Astrocyte of the cerebellum (primary cell): ENCODE results near the gene KCNG2.

Experiments used
- DNase-seq: peaks from one replicate; pipeline ENCODE4 v3.0.0-alpha.2; 2011; ENCODE audit warnings: low read depth
- H3K4me3 ChIP-seq: 2 replicates; pipeline ENCODE4 v1.5.1; 2011; ENCODE audit warnings: mild to moderate bottlenecking, low read depth, low read length, moderate library complexity
- CTCF ChIP-seq: IDR thresholded peaks from 2 replicates; pipeline ENCODE4 v1.5.1; 2012; ENCODE audit warnings: low read length, low read depth, moderate library complexity, mild to moderate bottlenecking; ENCODE audit errors: missing control alignments
- in situ Hi-C: cut with HindIII; loops from 2 replicates; pipeline ENCODE4 v1.10.0; 2017; ENCODE audit warnings: low sequenced_read_pairs

The KCNG2 gene

GRCh38 chr18:79760348-79760747 lies 37.4 kb upstream of the KCNG2 start:
- H3K4me3 ChIP-seq: no peak overlapping the region
- TF ChIP-seq CTCF: no peak
- in situ Hi-C loops: no loop called here
- no peak for DNase-seq

- DNase-seq: no peak
- no peak overlapping the region for H3K4me3 ChIP-seq
- in situ Hi-C loops: no loop called here
- TF ChIP-seq CTCF: no peak
These were observed 36.9 kb upstream of the KCNG2 start for GRCh38 chr18:79760881-79761280.

- TF ChIP-seq CTCF: no peak
- DNase-seq: no peak
- in situ Hi-C loops: no loop called here
- no peak overlapping the region for H3K4me3 ChIP-seq
These were observed 34.3 kb upstream of the KCNG2 start for GRCh38 chr18:79763407-79763806.

- DNase-seq: no peak
- in situ Hi-C loops: no loop called here
- TF ChIP-seq CTCF: no peak
- H3K4me3 ChIP-seq: no peak overlapping the region
These were observed 33.6 kb upstream of the KCNG2 start for GRCh38 chr18:79764131-79764530.

GRCh38 chr18:79765491-79766245 lies 32.1 kb upstream of the KCNG2 start:
- in situ Hi-C loops: no loop called here
- DNase-seq: no peak
- no peak overlapping the region for H3K4me3 ChIP-seq
- TF ChIP-seq CTCF: no peak

- no peak for DNase-seq
- in situ Hi-C loops: no loop called here
- H3K4me3 ChIP-seq: no peak overlapping the region
- no peak for TF ChIP-seq CTCF
These were observed 31.4 kb upstream of the KCNG2 start for GRCh38 chr18:79766308-79766707.
